ENCODE measurements around the gene FAM3B.
A peak's percentile ranks its signal among the peaks of the same experiment; 100 is the strongest.
"Not testable (repeated sequence)": the region's sequence is repeated elsewhere in the genome, so short reads cannot be mapped to it uniquely, and the experiment has no call there.

The FAM3B gene
- total RNA-seq = 0 to 0.04 (median 0) reads per million in 3 experiments

GRCh38 chr21:41316200-41317062 lies at the start of gene FAM3B:
Gene FAM3B (plus strand): TSS chr21:41316801. CDS start chr21:41316880, 79 bp downstream.
- DNase-seq = no peak

- no peak for DNase-seq
Measured at GRCh38 chr21:41267346-41267745, 49.3 kb upstream of the FAM3B start.

- no peak for DNase-seq
Measured at GRCh38 chr21:41269535-41269934, 47.1 kb upstream of the FAM3B start.

DNA sequence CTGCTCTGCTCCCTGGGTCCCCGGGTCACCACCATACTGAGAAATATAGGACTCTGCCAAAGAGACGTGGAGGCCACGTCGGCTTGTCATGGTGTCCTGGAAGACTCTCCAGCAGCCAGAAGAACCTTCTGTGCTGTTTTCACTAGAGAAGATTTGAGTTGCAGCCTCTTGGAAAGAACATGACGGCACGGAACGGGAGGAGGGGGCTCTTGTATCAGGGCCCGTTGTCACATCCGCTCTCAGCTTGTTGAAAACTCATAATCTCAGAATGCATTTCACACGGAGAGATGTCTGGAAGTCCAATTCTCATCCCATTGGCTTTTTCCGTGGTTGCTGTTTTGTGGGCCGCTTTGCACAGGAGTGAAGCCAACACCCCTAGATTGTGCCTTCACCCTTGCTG lies 39.4 kb upstream of the FAM3B start:
- no peak for DNase-seq

DNA sequence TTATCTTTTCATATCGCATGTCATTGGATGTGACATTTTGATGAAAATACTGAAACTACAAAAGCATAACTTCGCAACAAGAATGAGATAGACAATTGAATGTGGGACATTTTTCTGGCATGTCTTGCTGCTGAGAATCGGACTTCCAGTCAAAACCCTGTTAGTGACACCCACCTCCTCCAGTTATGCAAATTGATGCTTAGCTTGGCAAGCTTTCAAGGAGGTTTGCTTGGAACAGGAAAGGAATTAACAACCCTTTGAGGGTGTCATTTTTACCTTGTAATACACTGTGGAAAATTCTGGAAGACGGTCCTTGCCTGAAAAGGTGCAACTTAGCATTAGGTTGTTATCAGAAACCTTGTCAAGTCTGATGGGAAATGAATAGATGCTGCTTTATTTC lies 38.8 kb upstream of the FAM3B start:
- DNase-seq = no peak

DNA sequence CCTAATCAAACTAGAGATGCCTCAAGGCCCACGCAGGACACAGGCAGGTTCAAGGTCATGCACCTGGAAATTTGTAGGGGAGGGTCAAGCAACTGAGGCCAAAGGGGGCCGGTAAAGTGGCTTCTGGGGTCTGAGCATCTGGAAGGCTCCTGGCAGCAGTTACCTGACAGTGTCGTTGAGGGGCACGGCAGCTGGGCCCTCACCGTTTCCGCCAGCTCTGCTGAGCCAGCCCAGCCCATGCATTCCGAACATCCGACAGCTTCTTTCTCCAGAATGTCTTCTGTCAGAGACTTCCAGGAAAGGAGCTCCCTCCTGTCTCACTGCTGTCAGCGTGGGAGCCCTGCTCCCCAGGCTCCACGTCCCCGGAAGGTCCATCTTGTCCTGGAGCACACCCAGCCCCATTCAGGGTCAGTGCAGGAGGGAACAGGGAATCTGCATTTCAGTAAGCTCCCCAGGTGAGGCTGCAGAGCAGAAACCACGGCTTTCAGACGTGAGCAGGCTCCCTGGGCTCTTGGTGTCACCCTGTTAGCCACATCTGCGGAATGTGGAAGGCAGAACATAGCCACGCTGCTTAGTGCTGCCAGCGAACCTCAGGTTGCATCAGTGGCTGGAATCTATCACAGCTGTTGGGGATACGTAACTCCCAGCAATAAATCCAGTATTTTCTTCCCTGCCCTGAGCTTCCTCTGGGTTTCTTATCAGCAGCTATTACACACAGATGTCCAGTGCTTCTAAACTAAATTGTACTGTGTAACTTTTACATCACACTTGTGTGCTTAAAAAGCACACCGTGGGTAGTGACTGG lies 36.3 kb upstream of the FAM3B start:
- DNase-seq = no peak

- no peak for DNase-seq
Measured at GRCh38 chr21:41282412-41282811, 34.2 kb upstream of the FAM3B start.

DNA sequence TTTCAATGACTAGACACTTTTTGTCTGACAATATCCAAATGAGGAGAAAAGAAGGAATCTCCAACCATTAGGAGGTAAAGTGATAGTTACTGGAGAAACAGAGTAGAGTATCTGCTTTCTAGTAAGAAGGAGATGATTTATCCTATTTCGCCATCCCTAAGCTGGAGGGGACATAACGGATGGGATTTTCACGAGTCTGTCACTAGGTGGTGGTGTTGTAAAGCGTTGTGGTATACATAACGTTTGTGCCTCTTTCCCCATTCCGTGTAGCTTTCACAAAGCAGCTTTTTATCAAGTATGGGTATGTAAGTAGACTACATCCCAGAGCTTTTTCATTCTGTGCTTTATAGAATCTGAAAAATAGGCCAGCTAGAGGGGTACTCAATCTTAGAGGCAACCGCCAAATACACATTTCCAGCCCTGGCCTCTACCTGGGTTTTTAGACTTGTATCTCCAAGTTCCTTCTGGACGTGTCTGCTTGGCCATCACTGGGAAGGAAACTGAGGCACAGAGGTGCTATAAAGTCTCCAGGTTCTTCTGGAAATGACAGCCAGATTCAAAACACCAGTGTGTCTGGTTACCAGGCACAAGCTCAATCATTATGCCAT lies 33.3 kb upstream of the FAM3B start:
- DNase-seq = peak; percentile 54

DNA sequence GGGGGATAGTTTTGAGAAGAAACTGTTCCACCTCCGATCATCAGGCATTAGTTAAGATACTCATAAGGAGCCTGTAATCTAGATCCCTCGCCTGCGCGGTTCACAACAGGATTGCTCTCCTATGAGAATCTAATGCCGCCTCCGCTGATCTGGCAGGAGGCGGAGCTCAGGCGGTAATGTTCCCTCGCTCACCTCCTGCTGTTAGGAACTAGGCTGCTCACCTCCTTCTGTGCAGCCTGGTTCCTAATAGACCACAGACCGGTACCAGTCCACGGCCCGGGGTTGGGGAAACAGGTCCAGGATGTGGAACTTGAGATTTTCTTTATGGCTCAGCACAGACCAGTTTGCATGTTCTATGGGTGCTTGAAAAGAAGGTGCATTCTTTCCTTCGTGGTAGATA lies 27.2 kb upstream of the FAM3B start:
- no peak for DNase-seq

GRCh38 chr21:41290106-41290799 lies 26.3 kb upstream of the FAM3B start:
- DNase-seq = no peak

DNA sequence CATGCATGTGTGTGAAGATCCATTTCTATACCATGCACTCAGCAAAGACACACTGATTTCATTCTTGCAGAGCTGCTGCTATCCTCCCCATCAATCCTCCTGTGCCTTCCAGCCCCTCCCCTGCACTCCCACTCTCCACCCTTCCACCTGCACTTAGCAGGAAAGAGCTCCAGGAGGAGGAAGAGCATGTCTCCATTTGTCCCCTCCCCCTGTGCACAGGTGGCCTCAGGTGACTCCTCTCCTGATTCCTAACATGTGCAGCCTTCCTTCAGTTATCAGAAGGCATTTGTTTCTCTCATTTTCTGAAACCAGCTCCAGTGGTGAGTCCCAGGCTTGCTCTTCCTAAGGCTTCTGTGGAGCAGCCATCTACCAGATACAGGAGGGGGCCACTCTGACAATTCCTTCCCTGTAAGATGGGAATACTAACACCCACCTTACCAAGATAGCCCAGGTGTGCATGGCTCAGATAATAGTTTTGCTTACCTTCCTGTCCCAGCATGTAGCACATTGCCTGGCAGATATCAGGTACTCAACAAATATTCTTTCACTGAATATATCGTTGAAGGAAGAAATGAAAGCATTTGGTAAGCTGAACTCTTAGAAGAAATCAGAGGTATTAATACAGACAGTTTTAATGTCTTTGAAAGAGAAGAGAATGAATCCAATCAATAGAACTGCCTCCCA lies 21.9 kb upstream of the FAM3B start:
- DNase-seq = no peak

DNA sequence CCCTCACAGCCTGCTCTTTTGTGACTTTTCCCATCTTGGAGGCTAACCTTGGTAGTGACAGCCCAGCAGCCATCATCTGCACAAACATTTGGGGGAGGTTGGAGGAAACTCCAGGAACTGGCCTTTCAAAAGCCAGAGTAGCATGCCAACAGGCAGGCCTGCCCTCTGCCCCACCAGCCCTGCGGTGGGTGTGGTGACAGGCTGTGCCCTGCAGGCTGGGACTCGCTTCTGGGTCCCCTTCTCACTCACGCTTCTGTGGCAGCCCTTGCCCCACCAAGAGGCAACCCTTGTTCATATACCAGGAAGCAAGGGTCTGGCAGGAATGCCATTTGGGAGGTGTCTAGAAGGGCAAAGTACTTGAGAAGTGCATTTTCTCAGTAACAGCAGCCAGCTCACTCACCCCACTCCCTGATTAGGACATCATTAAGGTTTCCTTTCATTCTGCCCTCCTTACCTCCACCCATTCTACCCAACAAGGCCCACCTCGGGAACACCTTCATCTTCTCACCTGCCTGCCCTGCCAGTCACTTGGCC lies 20.8 kb upstream of the FAM3B start:
- DNase-seq = no peak

DNA sequence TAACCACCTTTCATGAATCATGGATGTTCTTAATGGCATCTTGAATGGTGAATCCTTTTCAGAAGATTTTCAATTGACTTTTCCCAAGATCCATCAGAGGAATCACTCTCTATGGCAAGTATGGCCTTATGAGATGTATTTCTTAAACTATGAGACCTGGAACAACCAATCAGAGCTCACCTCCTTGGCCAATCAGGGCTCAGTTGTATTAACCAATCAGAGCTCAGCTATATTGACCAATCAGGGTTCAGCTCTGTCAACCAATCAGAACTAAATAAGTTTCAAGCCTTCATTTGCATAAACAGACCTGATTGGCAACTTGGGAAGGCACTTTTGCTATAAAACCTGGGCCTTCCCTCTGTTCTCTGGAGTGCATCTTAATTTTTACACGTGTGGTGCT lies 13.6 kb upstream of the FAM3B start:
- DNase-seq = no peak

GRCh38 chr21:41304068-41304720 lies 12.4 kb upstream of the FAM3B start:
- DNase-seq = no peak

GRCh38 chr21:41307219-41307618 lies 9.4 kb upstream of the FAM3B start:
- no peak for DNase-seq

- not testable (repeated sequence) for DNase-seq
Measured at GRCh38 chr21:41313285-41314164, 3.1 kb upstream of the FAM3B start.

DNA sequence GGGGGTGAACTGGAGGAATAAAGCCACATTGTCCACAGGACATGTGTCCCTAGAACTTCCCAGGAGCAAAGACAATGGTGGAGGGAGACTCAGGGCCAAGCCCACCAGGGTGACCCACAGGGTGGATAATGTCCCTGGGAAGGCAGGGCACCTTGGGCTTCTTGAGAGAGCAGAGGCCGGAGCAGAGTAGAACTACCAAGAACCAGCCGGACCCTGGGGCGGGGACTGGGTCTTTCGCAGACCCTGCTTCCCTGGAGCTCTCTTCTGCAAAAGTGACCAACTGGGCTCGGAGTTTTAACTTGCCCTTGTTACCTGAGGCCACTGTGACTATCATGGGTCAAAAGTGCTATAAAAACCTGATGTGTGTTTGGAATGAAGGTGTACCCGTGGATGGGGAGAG lies 875 bp upstream of the FAM3B start:
- no peak for DNase-seq

DNA sequence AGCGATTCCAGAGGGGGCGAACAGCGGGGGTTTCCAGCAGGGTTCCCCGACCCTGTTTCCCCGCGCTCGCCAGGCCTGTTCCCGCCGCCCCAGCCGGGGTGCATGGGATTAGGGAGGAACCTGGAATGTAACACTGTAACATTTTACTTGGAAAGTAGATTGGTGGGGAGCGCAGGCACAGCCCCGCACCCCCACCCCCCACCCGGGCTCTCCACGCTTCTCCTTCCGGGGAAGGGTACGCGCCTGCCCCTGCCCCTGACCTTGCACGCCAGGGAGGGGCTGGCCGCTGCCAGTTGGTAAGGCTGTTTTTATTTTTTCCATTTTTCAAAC lies 427 bp downstream of the FAM3B start:
- no peak for DNase-seq

GRCh38 chr21:41317458-41317857 lies 857 bp downstream of the FAM3B start:
- no peak for DNase-seq

DNA sequence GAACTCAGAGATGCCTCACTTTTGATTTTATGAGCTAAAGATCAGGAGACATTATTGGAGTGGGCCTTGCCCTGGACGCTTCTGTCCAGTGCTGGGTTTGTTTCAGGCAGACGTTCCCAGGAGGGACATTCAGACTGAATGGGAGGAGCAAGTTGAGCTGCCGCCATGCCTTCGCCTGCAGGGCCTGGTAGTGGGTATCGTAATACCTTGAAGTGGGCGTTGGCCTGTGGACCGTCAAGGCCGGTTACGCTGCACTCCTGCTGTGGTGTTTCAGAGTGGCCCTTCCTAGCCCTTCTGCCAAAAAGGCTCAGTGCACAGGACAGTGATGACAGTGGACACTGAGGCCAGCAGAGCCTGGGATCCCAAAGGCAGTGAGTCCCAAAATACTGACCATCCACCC lies 1.6 kb downstream of the FAM3B start:
- no peak for DNase-seq

DNA sequence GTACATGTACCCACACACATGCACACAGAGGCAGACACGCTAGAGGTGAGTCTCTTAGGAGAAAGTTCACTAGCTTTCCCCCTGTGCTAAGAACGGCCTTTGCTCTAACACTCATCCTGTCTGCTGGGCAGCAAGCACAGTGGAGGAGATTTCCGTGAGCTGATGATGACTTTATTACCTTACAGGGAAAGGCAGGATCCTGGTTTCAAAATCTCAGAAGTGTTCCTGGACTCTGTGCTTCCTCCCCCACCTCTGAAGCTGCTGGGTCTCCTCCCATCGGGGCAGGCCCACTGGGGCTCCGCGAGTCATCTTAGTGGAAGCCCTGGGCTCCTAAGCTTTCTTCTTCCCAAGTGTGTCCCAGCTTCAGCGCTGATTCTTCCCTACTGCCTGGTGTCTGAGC lies 2.7 kb downstream of the FAM3B start:
- DNase-seq = no peak

Measured in central memory CD4-positive, alpha-beta T cell (primary cell).